Measurements from ENCODE around the gene KRT4.

Gene KRT4

GRCh38 chr12:52847335-52848102 is 33.6 kb upstream of the KRT4 start:
- H3K4me1 ChIP-seq (ENCODE audit: control insufficient read depth, low read depth, low read length) = no peaks in the 10 kb centered on the region
- H3K4me3 ChIP-seq (ENCODE audit: low read length) = no peak overlapping the region
- no peak overlapping the region for H3K27ac ChIP-seq (ENCODE audit: low read length)
- no peaks in the 10 kb centered on the region for H3K27me3 ChIP-seq (ENCODE audit: control insufficient read depth, insufficient read depth, low read length)
- H3K36me3 ChIP-seq (ENCODE audit: control insufficient read depth, low read depth, low read length) = no peaks in the 10 kb centered on the region
- H3K9ac ChIP-seq (ENCODE audit: low read length) = no peak overlapping the region
- H3K9me3 ChIP-seq (ENCODE audit: control insufficient read depth, low read depth, low read length) = no peaks in the 10 kb centered on the region

GRCh38 chr12:52846356-52846970 is 32.5 kb upstream of the KRT4 start:
- H3K36me3 ChIP-seq (ENCODE audit: control insufficient read depth, low read depth, low read length) = no peaks in the 10 kb centered on the region
- no peak overlapping the region for H3K4me3 ChIP-seq (ENCODE audit: low read length)
- no peaks in the 10 kb centered on the region for H3K9me3 ChIP-seq (ENCODE audit: control insufficient read depth, low read depth, low read length)
- no peaks in the 10 kb centered on the region for H3K4me1 ChIP-seq (ENCODE audit: control insufficient read depth, low read depth, low read length)
- H3K27me3 ChIP-seq (ENCODE audit: control insufficient read depth, insufficient read depth, low read length) = no peaks in the 10 kb centered on the region
- H3K9ac ChIP-seq (ENCODE audit: low read length) = no peak overlapping the region
- H3K27ac ChIP-seq (ENCODE audit: low read length) = no peak overlapping the region

- Histone ChIP-seq H3K9ac (ENCODE audit: low read length) (no peak overlapping the region), H3K9me3 (ENCODE audit: control insufficient read depth, low read depth, low read length) (no peaks in the 10 kb centered on the region), H3K27ac (ENCODE audit: low read length) (no peak overlapping the region), H3K4me3 (ENCODE audit: low read length) (no peak overlapping the region), H3K4me1 (ENCODE audit: control insufficient read depth, low read depth, low read length) (no peaks in the 10 kb centered on the region), H3K36me3 (ENCODE audit: control insufficient read depth, low read depth, low read length) (no peaks in the 10 kb centered on the region), H3K27me3 (ENCODE audit: control insufficient read depth, insufficient read depth, low read length) (no peaks in the 10 kb centered on the region)
These were observed 32.0 kb upstream of the KRT4 start for GRCh38 chr12:52845946-52846345.

- H3K4me3 ChIP-seq (ENCODE audit: low read length) = no peak overlapping the region
- no peaks in the 10 kb centered on the region for H3K27me3 ChIP-seq (ENCODE audit: control insufficient read depth, insufficient read depth, low read length)
- H3K36me3 ChIP-seq (ENCODE audit: control insufficient read depth, low read depth, low read length) = no peaks in the 10 kb centered on the region
- H3K9ac ChIP-seq (ENCODE audit: low read length) = no peak overlapping the region
- H3K27ac ChIP-seq (ENCODE audit: low read length) = no peak overlapping the region
- no peaks in the 10 kb centered on the region for H3K9me3 ChIP-seq (ENCODE audit: control insufficient read depth, low read depth, low read length)
- no peaks in the 10 kb centered on the region for H3K4me1 ChIP-seq (ENCODE audit: control insufficient read depth, low read depth, low read length)
These were observed 30.5 kb upstream of the KRT4 start for GRCh38 chr12:52844386-52844785.

GRCh38 chr12:52839436-52840105 is 25.7 kb upstream of the KRT4 start:
- no peaks in the 10 kb centered on the region for H3K4me1 ChIP-seq (ENCODE audit: control insufficient read depth, low read depth, low read length)
- no peaks in the 10 kb centered on the region for H3K9me3 ChIP-seq (ENCODE audit: control insufficient read depth, low read depth, low read length)
- no peak overlapping the region for H3K9ac ChIP-seq (ENCODE audit: low read length)
- H3K27me3 ChIP-seq (ENCODE audit: control insufficient read depth, insufficient read depth, low read length) = no peaks in the 10 kb centered on the region
- no peak overlapping the region for H3K4me3 ChIP-seq (ENCODE audit: low read length)
- no peak overlapping the region for H3K27ac ChIP-seq (ENCODE audit: low read length)
- H3K36me3 ChIP-seq (ENCODE audit: control insufficient read depth, low read depth, low read length) = no peaks in the 10 kb centered on the region

- Histone ChIP-seq H3K27ac (ENCODE audit: low read length) (no peak overlapping the region), H3K4me3 (ENCODE audit: low read length) (no peak overlapping the region), H3K9ac (ENCODE audit: low read length) (no peak overlapping the region)
These were observed 24.9 kb upstream of the KRT4 start for GRCh38 chr12:52838609-52839435.

GRCh38 chr12:52837781-52838608 is 24.1 kb upstream of the KRT4 start:
- no peaks in the 10 kb centered on the region for H3K9me3 ChIP-seq (ENCODE audit: control insufficient read depth, low read depth, low read length)
- no peak overlapping the region for H3K27ac ChIP-seq (ENCODE audit: low read length)
- H3K4me1 ChIP-seq (ENCODE audit: control insufficient read depth, low read depth, low read length) = no peaks in the 10 kb centered on the region
- no peaks in the 10 kb centered on the region for H3K36me3 ChIP-seq (ENCODE audit: control insufficient read depth, low read depth, low read length)
- no peak overlapping the region for H3K9ac ChIP-seq (ENCODE audit: low read length)
- H3K27me3 ChIP-seq (ENCODE audit: control insufficient read depth, insufficient read depth, low read length) = no peaks in the 10 kb centered on the region
- no peak overlapping the region for H3K4me3 ChIP-seq (ENCODE audit: low read length)

More at GRCh38 chr12:52838609-52839435, 24.9 kb upstream of the KRT4 start:
- Histone ChIP-seq H3K4me1 (ENCODE audit: control insufficient read depth, low read depth, low read length) (no peaks in the 10 kb centered on the region), H3K9me3 (ENCODE audit: control insufficient read depth, low read depth, low read length) (no peaks in the 10 kb centered on the region), H3K27me3 (ENCODE audit: control insufficient read depth, insufficient read depth, low read length) (no peaks in the 10 kb centered on the region), H3K36me3 (ENCODE audit: control insufficient read depth, low read depth, low read length) (no peaks in the 10 kb centered on the region)

GRCh38 chr12:52837413-52837741 is 23.5 kb upstream of the KRT4 start:
- Histone ChIP-seq H3K9me3 (ENCODE audit: control insufficient read depth, low read depth, low read length) (no peaks in the 10 kb centered on the region), H3K4me3 (ENCODE audit: low read length) (no peak overlapping the region), H3K9ac (ENCODE audit: low read length) (no peak overlapping the region), H3K27ac (ENCODE audit: low read length) (no peak overlapping the region), H3K27me3 (ENCODE audit: control insufficient read depth, insufficient read depth, low read length) (no peaks in the 10 kb centered on the region), H3K4me1 (ENCODE audit: control insufficient read depth, low read depth, low read length) (no peaks in the 10 kb centered on the region), H3K36me3 (ENCODE audit: control insufficient read depth, low read depth, low read length) (no peaks in the 10 kb centered on the region)

GRCh38 chr12:52836491-52837412 is 22.8 kb upstream of the KRT4 start:
- H3K9ac ChIP-seq (ENCODE audit: low read length) = no peak overlapping the region
- no peaks in the 10 kb centered on the region for H3K36me3 ChIP-seq (ENCODE audit: control insufficient read depth, low read depth, low read length)
- no peaks in the 10 kb centered on the region for H3K4me1 ChIP-seq (ENCODE audit: control insufficient read depth, low read depth, low read length)
- no peaks in the 10 kb centered on the region for H3K27me3 ChIP-seq (ENCODE audit: control insufficient read depth, insufficient read depth, low read length)
- H3K27ac ChIP-seq (ENCODE audit: low read length) = no peak overlapping the region
- H3K4me3 ChIP-seq (ENCODE audit: low read length) = no peak overlapping the region
- H3K9me3 ChIP-seq (ENCODE audit: control insufficient read depth, low read depth, low read length) = no peaks in the 10 kb centered on the region

GRCh38 chr12:52836042-52836466 is 22.1 kb upstream of the KRT4 start:
- Histone ChIP-seq H3K36me3 (ENCODE audit: control insufficient read depth, low read depth, low read length) (no peaks in the 10 kb centered on the region), H3K9me3 (ENCODE audit: control insufficient read depth, low read depth, low read length) (no peaks in the 10 kb centered on the region), H3K27ac (ENCODE audit: low read length) (no peak overlapping the region), H3K4me1 (ENCODE audit: control insufficient read depth, low read depth, low read length) (no peaks in the 10 kb centered on the region), H3K9ac (ENCODE audit: low read length) (no peak overlapping the region), H3K4me3 (ENCODE audit: low read length) (no peak overlapping the region), H3K27me3 (ENCODE audit: control insufficient read depth, insufficient read depth, low read length) (no peaks in the 10 kb centered on the region)

Measured in iPS-18a (cell line).